ENCODE measurements around the gene CD40LG. TPM values are rescaled to one million over a fixed set of nuclear protein-coding genes. Genes with fewer than 3 reads are reported as not detected.

Gene CD40LG
- total and polyA plus RNA-seq, 2 donors, result 0.58 TPM; not detected in 1

DNA sequence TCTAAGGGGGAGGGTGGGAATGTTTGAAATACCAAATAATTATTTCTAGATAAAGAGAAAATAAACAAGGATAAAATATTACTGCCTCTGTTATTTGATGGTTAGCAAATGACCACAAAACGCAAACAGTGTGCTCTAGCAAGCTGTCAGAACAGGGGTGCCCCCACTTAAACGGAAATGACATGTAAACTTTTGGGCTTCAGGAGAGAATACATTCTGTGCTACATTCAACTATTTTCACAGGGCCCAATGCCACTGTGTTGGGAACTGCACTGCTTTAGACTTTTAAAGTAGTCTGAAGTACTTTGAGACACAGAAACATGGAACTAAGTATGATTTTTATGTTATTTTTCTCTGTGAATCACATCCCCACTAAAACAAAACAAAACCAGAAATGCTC, 14.1 kb downstream of the CD40LG start:
- no peaks in the 10 kb centered on the region for H3K36me3 ChIP-seq (ENCODE audit: insufficient read depth)
- no peak overlapping the region for H3K27ac ChIP-seq (ENCODE audit: low read depth)
- no peak for DNase-seq (ENCODE audit: extremely low spot score)
- H3K4me3 ChIP-seq (ENCODE audit: low read depth, low read length), result no peak overlapping the region
- H3K4me1 ChIP-seq (ENCODE audit: insufficient read depth), result no peaks in the 10 kb centered on the region
- WGBS, result 33% methylated on average over 2 of the region's 2 CpGs

DNA sequence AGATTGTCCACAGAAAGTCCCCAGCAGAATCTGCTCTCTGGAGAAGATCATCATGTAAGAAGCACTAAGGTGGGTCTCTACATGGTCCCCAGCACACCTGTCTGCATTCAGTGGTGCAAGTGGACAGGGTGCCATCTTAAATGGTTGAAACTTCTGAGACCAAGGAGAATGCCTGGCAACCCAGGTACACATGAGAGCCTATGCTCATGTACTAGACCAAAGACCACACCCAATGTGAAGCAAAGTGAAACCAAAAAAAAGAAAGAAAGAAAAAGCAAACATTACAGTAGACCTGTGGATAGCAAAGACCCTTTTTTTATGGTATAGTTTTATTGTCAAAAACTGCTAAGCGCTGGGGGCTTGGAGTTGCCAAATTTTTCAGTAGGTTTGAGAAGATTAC, 15.0 kb downstream of the CD40LG start:
- no peak overlapping the region for H3K4me3 ChIP-seq (ENCODE audit: low read depth, low read length)
- no peak for DNase-seq (ENCODE audit: extremely low spot score)

DNA sequence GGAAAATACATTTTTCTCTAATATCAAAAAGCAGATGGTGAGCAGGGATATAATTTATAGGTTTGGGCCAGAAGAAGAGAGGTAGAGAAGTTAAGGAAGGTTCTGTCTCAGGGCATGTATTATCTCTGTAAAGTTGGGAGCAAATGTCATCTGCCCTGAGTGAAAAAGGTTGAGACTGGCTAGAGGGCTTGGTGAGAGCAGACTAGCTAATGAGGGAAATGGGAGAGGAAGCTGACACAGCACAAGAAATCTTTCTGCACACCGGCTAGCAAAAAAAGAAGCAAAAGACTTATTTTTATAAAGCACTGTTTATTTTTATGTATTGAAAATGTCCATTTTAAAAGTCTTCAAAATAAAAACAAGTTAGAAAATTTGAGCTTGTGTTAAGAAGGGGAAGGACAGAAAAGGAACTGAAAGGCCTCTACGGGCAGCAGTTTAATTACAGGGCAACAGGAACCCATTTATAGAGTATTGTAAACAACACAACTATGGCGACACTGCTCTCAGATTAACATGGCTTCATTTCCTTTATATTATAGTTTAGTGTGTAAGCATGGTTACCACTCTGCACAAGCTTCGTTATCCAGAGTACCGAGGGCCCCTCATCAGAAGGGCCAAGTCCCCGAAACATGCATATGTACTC, 17.4 kb downstream of the CD40LG start:
- no peak for DNase-seq (ENCODE audit: extremely low spot score)
- peaks cover 2% of the 10 kb centered on the region for H3K36me3 ChIP-seq (ENCODE audit: insufficient read depth)
- 85% methylated on average over 6 of the region's 6 CpGs for WGBS

More for the DNA sequence above, 15.0 kb downstream of the CD40LG start:
- 100% methylated on average over 1 of the region's 1 CpG for WGBS
- Histone ChIP-seq H3K36me3 (ENCODE audit: insufficient read depth) (no peaks in the 10 kb centered on the region), H3K27ac (ENCODE audit: low read depth) (no peak overlapping the region), H3K4me1 (ENCODE audit: insufficient read depth) (no peaks in the 10 kb centered on the region)

DNA sequence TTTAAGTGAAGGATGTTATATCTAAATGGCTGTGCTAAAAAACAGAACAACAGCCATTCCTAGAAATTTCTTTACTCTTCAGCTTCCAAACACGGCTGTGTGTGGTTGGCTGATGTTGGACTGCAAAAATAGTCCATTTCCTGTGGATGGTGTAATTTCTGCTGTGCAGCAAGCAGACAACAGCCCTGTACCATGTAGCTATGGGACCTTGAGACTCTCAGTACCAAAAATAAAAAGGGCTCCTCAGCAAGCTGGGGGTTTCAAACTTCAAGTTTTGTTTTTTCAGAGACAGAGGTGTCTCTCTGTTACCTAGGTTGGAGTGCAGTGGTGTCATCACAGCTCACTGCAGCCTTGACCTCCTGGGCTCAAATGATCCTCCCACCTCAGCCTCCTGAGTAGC, 18.1 kb downstream of the CD40LG start:
- no peaks in the 10 kb centered on the region for H3K4me1 ChIP-seq (ENCODE audit: insufficient read depth)
- no peak for DNase-seq (ENCODE audit: extremely low spot score)
- WGBS, result 81% methylated on average over 1 of the region's 1 CpG
- no peak overlapping the region for H3K27ac ChIP-seq (ENCODE audit: low read depth)
- H3K4me3 ChIP-seq (ENCODE audit: low read depth, low read length), result no peak overlapping the region
- H3K36me3 ChIP-seq (ENCODE audit: insufficient read depth), result peaks cover 2% of the 10 kb centered on the region

More for the DNA sequence above, 17.4 kb downstream of the CD40LG start:
- no peak overlapping the region for H3K27ac ChIP-seq (ENCODE audit: low read depth)
- no peak overlapping the region for H3K4me3 ChIP-seq (ENCODE audit: low read depth, low read length)
- no peaks in the 10 kb centered on the region for H3K4me1 ChIP-seq (ENCODE audit: insufficient read depth)

DNA sequence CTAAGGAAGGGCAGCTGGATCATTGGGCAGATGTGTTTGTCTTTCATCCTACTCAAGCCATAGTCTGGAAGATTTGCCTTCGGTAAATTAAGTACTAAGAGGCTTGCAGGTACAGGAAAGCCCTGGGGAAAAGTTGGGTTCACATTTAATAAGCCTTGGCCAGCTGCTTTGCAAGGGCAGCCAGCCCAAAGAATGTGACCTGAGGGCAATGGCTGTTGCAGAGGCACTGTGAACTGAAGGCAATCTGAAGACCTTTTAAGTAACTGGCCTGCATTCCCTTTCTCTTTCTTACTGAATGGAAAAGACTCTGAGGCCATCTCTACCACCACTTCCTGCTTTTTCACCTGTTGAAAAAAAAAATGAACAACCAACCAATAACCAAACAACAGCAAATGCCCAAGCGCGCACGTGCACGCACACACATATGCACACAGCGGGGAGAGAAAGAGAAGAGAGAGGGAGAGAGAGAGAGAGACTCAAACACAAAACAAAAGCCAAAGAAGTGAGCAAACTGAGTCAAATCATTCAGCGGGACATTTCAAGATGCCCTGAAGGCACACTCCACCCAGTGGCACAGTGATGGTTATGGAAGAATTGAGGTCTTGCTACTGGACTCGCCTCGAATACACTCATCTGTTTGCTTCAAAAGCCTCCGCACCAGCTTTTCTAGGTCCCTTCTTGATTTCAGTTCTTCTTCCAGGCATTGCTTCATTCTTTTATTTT, 19.6 kb downstream of the CD40LG start:
- no peak for DNase-seq (ENCODE audit: extremely low spot score)
- Histone ChIP-seq H3K4me3 (ENCODE audit: low read depth, low read length) (no peak overlapping the region), H3K27ac (ENCODE audit: low read depth) (no peak overlapping the region), H3K36me3 (ENCODE audit: insufficient read depth) (peaks cover 2% of the 10 kb centered on the region), H3K4me1 (ENCODE audit: insufficient read depth) (no peaks in the 10 kb centered on the region)
- 93% methylated on average over 10 of the region's 10 CpGs for WGBS

DNA sequence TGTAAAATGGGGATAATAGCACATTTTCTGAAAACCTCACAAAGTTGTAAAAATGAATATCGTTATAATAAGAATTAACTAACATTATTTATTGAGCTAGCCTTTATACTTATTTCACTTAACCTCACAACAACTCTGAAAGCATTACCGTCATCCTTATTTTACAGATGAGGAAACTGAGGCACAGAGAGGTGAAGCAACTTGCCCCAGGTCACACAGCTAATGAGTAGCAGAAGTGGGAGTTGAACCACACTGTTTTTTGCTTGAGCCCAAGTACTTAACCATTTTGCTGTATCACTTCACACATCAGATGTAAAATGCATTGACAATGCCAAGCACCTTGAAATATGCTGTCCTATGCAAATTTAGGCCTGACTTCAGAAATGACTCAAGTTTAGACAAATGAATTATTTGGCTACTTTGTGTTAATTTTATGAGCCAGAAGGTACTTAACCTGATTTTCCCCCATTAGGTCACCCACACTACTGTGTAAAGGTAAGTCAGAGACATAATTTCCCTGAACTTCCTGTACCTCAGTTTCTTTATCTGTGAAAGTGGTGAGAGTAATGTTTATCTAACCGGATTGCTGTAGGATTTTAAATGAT, 23.1 kb downstream of the CD40LG start:
- no peak overlapping the region for H3K4me3 ChIP-seq (ENCODE audit: low read depth, low read length)
- peaks cover 2% of the 10 kb centered on the region for H3K36me3 ChIP-seq (ENCODE audit: insufficient read depth)
- no peaks in the 10 kb centered on the region for H3K4me1 ChIP-seq (ENCODE audit: insufficient read depth)
- DNase-seq (ENCODE audit: extremely low spot score), result no peak
- 93% methylated on average over 3 of the region's 3 CpGs for WGBS
- no peak overlapping the region for H3K27ac ChIP-seq (ENCODE audit: low read depth)

DNA sequence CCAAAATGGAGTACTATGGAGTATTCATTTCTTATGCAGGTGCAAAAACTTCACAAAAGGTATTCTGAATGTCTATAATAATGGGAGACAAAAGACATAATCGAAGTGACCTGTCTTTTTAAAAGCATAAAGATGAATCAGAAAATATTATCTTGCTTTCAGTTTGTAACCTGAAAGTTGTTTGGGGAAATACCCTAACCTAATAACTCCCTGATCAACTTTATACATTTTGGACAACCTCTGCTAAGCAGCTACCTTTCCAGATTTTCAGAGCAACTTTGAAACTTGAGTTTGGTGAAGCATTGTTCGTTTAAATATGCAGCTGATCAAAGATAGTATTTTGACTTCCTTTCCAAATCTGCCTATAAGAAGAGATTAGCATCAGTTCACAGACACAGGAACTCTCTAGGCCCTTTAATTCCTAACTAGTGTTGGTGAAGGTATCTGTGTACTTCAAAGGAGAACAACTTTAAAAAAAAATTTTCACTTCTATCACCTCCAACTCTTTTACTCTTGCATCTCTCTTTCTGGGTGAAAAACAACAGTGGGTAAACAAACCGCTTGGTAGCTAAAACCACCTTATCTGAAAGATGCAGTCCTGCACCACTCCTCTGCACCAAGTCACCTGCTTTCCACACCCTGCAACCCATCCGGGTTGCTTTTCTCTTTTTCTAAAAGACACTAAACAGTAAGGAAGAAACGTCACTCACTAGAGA, 26.5 kb downstream of the CD40LG start:
- 78% methylated on average over 5 of the region's 5 CpGs for WGBS
- H3K36me3 ChIP-seq (ENCODE audit: insufficient read depth), result no peaks in the 10 kb centered on the region
- no peak overlapping the region for H3K4me3 ChIP-seq (ENCODE audit: low read depth, low read length)
- H3K27ac ChIP-seq (ENCODE audit: low read depth), result no peak overlapping the region
- DNase-seq (ENCODE audit: extremely low spot score), result no peak
- no peaks in the 10 kb centered on the region for H3K4me1 ChIP-seq (ENCODE audit: insufficient read depth)

DNA sequence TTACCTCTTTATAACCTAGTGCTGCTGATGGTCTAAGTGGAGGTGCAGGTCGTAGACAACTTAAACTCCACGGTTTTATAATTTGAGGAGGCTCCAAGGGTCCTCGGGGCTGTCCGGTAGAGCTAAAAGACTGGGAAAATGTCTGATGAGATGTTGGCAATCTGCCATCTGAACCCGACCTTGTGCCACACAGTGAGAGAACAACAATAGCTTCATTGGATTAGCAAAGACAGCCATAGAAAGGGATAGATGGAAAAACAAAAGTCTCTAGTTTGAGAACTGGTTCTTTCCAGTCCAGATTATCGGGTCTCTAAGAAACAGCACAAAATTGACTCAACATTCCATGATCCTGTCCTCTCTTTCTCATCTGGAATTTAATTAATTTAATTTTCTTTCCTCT, 31.6 kb downstream of the CD40LG start:
- no peak for DNase-seq (ENCODE audit: extremely low spot score)
- H3K4me1 ChIP-seq (ENCODE audit: insufficient read depth), result no peaks in the 10 kb centered on the region
- H3K36me3 ChIP-seq (ENCODE audit: insufficient read depth), result no peaks in the 10 kb centered on the region
- H3K27ac ChIP-seq (ENCODE audit: low read depth), result no peak overlapping the region
- H3K4me3 ChIP-seq (ENCODE audit: low read depth, low read length), result no peak overlapping the region
- WGBS, result 76% methylated on average over 6 of the region's 6 CpGs

DNA sequence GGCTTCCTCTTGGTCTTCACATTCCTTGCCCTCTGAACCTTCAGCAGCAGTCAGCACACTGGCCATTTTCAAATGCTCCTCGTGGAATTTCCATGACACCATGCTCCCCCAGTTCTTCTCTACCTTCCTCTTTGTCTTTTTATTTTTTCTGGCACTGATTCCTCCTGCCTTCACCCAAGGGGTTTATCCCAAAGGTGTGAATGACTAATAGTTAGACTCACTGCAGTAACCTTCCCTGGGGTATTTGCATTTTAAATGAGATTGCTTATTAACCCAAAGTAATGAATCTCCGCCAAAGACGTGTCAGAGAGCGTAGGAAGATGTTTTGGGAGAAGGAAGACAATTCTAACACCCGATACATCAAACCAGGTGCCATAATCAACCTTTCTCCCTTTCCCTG, 36.2 kb downstream of the CD40LG start:
- WGBS, result 97% methylated on average over 5 of the region's 5 CpGs
- Histone ChIP-seq H3K4me3 (ENCODE audit: low read depth, low read length) (no peak overlapping the region), H3K27ac (ENCODE audit: low read depth) (no peak overlapping the region), H3K36me3 (ENCODE audit: insufficient read depth) (no peaks in the 10 kb centered on the region), H3K4me1 (ENCODE audit: insufficient read depth) (no peaks in the 10 kb centered on the region)
- DNase-seq (ENCODE audit: extremely low spot score), result no peak

DNA sequence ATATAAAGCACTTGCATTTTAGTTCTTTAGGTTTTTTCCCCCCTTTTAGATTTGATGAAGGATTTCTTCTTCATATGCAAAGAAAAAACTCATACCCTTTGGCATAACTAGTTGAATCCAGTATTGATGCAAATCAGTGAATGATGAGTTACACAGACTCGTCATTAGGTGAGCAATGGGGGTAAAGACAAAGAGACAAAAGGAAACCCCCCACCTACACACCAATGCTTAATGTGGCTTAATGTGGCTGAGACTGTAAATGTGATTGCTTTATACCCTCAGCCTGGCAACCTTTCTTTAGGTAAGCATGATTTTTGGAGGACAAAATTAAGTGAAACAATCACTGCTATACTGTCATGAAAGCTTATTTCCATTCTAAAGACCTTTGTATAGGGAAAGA, 39.5 kb downstream of the CD40LG start:
- 100% methylated on average over 1 of the region's 1 CpG for WGBS
- H3K4me1 ChIP-seq (ENCODE audit: insufficient read depth), result no peaks in the 10 kb centered on the region

DNA sequence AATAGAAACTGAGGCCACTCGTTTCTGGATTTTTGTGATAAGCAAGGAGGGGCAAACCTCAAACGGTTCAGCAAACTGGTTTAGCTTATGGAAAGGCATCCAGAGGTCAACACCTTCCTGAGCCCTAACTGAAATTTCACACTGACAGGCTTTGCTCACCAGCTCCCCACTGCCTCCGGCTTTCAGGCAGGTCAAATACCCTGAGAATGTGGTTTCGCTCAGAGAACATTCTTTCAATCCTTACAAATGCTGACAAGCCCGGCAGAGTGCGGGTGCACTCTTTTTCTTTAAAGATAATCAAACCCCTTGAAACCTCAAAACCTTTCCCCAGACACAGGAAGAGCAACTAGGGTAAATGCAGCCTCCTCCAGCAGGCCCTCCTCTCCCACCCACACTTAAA, 41.5 kb downstream of the CD40LG start:
- Histone ChIP-seq H3K4me3 (ENCODE audit: low read depth, low read length) (no peak overlapping the region), H3K27ac (ENCODE audit: low read depth) (no peak overlapping the region), H3K4me1 (ENCODE audit: insufficient read depth) (no peaks in the 10 kb centered on the region), H3K36me3 (ENCODE audit: insufficient read depth) (no peaks in the 10 kb centered on the region)
- no peak for DNase-seq (ENCODE audit: extremely low spot score)
- 50% methylated on average over 6 of the region's 6 CpGs for WGBS

More for the DNA sequence above, 39.5 kb downstream of the CD40LG start:
- Histone ChIP-seq H3K36me3 (ENCODE audit: insufficient read depth) (no peaks in the 10 kb centered on the region), H3K27ac (ENCODE audit: low read depth) (no peak overlapping the region), H3K4me3 (ENCODE audit: low read depth, low read length) (no peak overlapping the region)
- no peak for DNase-seq (ENCODE audit: extremely low spot score)

DNA sequence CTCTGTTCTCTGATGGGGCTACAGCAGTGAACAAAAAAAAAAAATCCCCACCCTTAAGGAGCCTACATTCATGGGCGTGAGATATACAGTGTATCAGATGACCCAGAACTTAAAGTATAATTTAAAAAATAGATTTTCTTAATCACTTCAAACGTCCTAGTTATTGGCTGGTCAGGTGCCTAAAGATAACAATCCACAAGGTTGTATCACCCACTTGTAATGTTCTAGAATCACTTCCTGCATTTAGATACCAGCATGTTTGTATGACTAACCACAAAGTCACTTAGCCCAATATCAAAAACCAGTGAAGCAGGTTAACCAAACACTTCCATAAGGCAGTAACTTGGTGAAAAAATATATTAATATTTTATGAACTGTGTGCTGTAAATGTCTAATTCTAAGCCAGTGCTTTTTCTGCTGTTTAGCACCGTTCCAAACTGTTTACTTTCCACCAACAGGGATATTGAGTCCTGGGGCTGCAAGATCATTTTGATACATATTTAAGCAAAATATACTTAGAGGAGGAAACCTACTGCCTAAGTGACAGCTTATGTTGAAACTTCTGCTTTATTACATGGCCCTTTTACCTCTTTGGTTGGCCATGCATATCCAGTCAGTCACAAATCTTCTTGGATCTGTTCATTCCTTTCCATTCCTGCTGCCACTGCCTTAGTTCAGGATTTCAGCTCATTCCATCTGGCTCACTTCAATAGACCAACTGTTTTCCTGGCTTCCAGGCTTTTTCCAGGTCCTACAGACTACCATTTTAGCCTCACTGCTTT, 43.3 kb downstream of the CD40LG start:
- Histone ChIP-seq H3K27ac (ENCODE audit: low read depth) (no peak overlapping the region), H3K4me1 (ENCODE audit: insufficient read depth) (no peaks in the 10 kb centered on the region), H3K36me3 (ENCODE audit: insufficient read depth) (no peaks in the 10 kb centered on the region), H3K4me3 (ENCODE audit: low read depth, low read length) (no peak overlapping the region)
- WGBS, result 67% methylated on average over 3 of the region's 3 CpGs
- no peak for DNase-seq (ENCODE audit: extremely low spot score)

DNA sequence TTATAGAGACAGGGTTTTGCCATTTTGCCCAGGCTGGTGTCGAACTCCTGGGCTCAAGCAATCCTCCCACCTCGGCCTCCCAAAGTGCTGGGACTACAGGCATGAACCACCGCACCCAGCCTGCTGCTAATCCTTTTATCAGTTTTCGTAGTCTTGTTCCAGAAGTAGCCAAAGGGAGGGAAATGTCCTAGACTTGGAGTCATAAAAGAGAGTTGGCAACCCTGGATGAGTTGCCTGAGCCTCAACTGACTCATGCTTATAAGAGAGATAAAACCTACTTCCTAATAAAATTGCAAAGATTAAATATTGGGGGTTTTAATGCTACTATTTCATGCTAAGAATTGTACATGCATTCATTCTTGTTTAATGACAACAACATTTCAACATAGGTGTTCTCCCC, 44.3 kb downstream of the CD40LG start:
- Histone ChIP-seq H3K36me3 (ENCODE audit: insufficient read depth) (no peaks in the 10 kb centered on the region), H3K27ac (ENCODE audit: low read depth) (no peak overlapping the region), H3K4me1 (ENCODE audit: insufficient read depth) (no peaks in the 10 kb centered on the region), H3K4me3 (ENCODE audit: low read depth, low read length) (no peak overlapping the region)
- DNase-seq (ENCODE audit: extremely low spot score), result no peak
- WGBS, result 65% methylated on average over 4 of the region's 4 CpGs

Data from urinary bladder (tissue), 4 donors.